Esophagus muscularis mucosa (tissue), 4 donors: ENCODE results near the gene RET.

Experiments used
- CTCF ChIP-seq, 3 experiments: fragments of 200-600 bp in 2 of 3; fragments of 450-650 bp in 1 of 3; sonication (generic) in 2 of 3; IDR thresholded peaks; one replicate each; pipeline ENCODE4 v1.5.1; 2017 to 2019; ENCODE audit warnings: antibody characterized with exemption in 3 of 3, mild to moderate bottlenecking in 2 of 3, moderate library complexity in 1 of 3
- EP300 ChIP-seq: sonication (generic); formaldehyde crosslinking; IDR thresholded peaks from one replicate; pipeline ENCODE4 v1.6.1; 2017; ENCODE audit warnings: antibody characterized with exemption
- POLR2A ChIP-seq: fragments of 450-650 bp; IDR thresholded peaks from one replicate; pipeline ENCODE4 v1.6.1; 2017; ENCODE audit warnings: antibody characterized with exemption, moderate library complexity, mild to moderate bottlenecking, low read depth

GRCh38 chr10:43122826-43123225 is 46.0 kb downstream of the RET start:
- no peak for TF ChIP-seq CTCF (IDR thresholded peaks at IDR 0.05)
- TF ChIP-seq POLR2A: no peak
- no peak for TF ChIP-seq EP300
